A549 (cell line): ENCODE measurements around the gene GNPTG. TPM values are rescaled to one million over a fixed set of nuclear protein-coding genes. Genes with fewer than 3 reads are reported as not detected.

Source experiments
- ATAC-seq, 2 experiments: fragments of 200-7000 bp in 1 of 2; fragments of >200 bp in 1 of 2; cut with Nextera tagmentation in 1 of 2; cut with Tn5 transposase in 1 of 2; 3 replicates each; pipeline versions ENCODE4 v1.8.0 to v1.9.1; 2018 to 2020; ENCODE audit warnings: mild to moderate bottlenecking in 1 of 2, moderate library complexity in 1 of 2
- CTCF ChIA-PET: fragments of 300-600 bp; sonication (Branson Sonifier 250); formaldehyde crosslinking; extraction: SDS; loops from one replicate; lab custom pipeline; 2021; ENCODE audit warnings: antibody characterized with exemption, inconsistent platforms; lab: Yijun Ruan, JAX
- POLR2A ChIA-PET: fragments of 350-600 bp; formaldehyde crosslinking; extraction: SDS; loops from one replicate; lab custom pipeline; 2021; ENCODE audit warnings: antibody characterized with exemption, inconsistent platforms; lab: Yijun Ruan, JAX
- DNase-seq, 2 experiments: peaks; one replicate each; pipeline versions ENCODE4 v3.0.0 to v3.0.0-alpha.2; 2011 to 2016; ENCODE audit warnings: low read depth in 1 of 2, low spot score in 1 of 2
- FAIRE-seq: peaks from 2 replicates; lab custom pipeline; 2011; peaks lifted over from hg19 to GRCh38; lab: Jason Lieb, UNC
- H3K27ac ChIP-seq, 2 experiments: fragments of >200 bp; sonication (Bioruptor Twin); formaldehyde crosslinking; 3 replicates each; pipeline ENCODE4 v1.5.1; 2016 to 2017
- H3K4me1 ChIP-seq: fragments of >200 bp; sonication (Bioruptor Twin); formaldehyde crosslinking; 3 replicates; pipeline ENCODE4 v1.6.1; 2016
- H3K4me2 ChIP-seq: fragments of >200 bp; sonication (Bioruptor Twin); formaldehyde crosslinking; 3 replicates; pipeline ENCODE4 v1.6.1; 2016
- H3K4me3 ChIP-seq: fragments of >200 bp; sonication (Bioruptor Twin); formaldehyde crosslinking; 3 replicates; pipeline ENCODE4 v1.5.1; 2016
- H3K9me3 ChIP-seq: fragments of >200 bp; sonication (Bioruptor Twin); formaldehyde crosslinking; 3 replicates; pipeline ENCODE4 v1.6.1; 2016
- BHLHE40 ChIP-seq: IDR thresholded peaks from 2 replicates; pipeline ENCODE4 v1.6.1; 2012; ENCODE audit warnings: low read depth, low read length, inconsistent platforms
- CBX2 ChIP-seq: fragments of 200-600 bp; sonication (generic); IDR thresholded peaks from 2 replicates; pipeline ENCODE4 v1.6.1; 2016; ENCODE audit warnings: low read depth, mild to moderate bottlenecking, borderline replicate concordance
- CBX8 ChIP-seq: fragments of 200-600 bp; sonication (generic); IDR thresholded peaks from 2 replicates; pipeline ENCODE4 v1.6.1; 2016
- CHD2 ChIP-seq: fragments of 150-350 bp; IDR thresholded peaks from 2 replicates; pipeline ENCODE4 v1.6.1; 2014; ENCODE audit warnings: low read length; ENCODE audit not compliant: partially characterized antibody
- CHD4 ChIP-seq: fragments of 200-600 bp; sonication (generic); IDR thresholded peaks from 2 replicates; pipeline ENCODE4 v1.6.1; 2016; ENCODE audit warnings: antibody characterized with exemption, mild to moderate bottlenecking, borderline replicate concordance
- EHF ChIP-seq: fragments of 250-450 bp; sonication (Bioruptor Pico); IDR thresholded peaks from 2 replicates; pipeline ENCODE4 v1.5.0; 2020; ENCODE audit warnings: mild to moderate bottlenecking
- FOXS1 ChIP-seq: fragments of 250-450 bp; sonication (Bioruptor Pico); IDR thresholded peaks from 2 replicates; pipeline ENCODE4 v1.5.0; 2020; ENCODE audit warnings: mild to moderate bottlenecking, moderate library complexity
- GATA3 ChIP-seq: IDR thresholded peaks from 2 replicates; pipeline ENCODE4 v1.6.1; 2012; ENCODE audit warnings: borderline replicate concordance
- HDAC2 ChIP-seq: fragments of 200-600 bp; sonication (generic); IDR thresholded peaks from 2 replicates; pipeline ENCODE4 v1.6.1; 2016
- HOXA7 ChIP-seq: fragments of 250-450 bp; sonication (Bioruptor Pico); IDR thresholded peaks from 2 replicates; pipeline ENCODE4 v1.5.0; 2020; ENCODE audit warnings: mild to moderate bottlenecking, moderate library complexity
- HOXB13 ChIP-seq: fragments of 250-450 bp; sonication (Bioruptor Pico); IDR thresholded peaks from 2 replicates; pipeline ENCODE4 v1.5.0; 2020; ENCODE audit warnings: low read depth, mild to moderate bottlenecking, moderate library complexity
- KDM1A ChIP-seq: fragments of 200-600 bp; sonication (generic); IDR thresholded peaks from 2 replicates; pipeline ENCODE4 v1.6.1; 2016; ENCODE audit warnings: low read depth, mild to moderate bottlenecking
- MYC ChIP-seq: IDR thresholded peaks from 2 replicates; pipeline ENCODE4 v1.6.1; 2012; ENCODE audit warnings: mild to moderate bottlenecking, inconsistent platforms, low read length, improper control_type of control experiment, borderline replicate concordance
- NPAS2 ChIP-seq: fragments of 250-450 bp; sonication (Bioruptor Pico); IDR thresholded peaks from 2 replicates; pipeline ENCODE4 v1.8.0; 2022; ENCODE audit warnings: mild to moderate bottlenecking, moderate library complexity, borderline replicate concordance
- RARB ChIP-seq: fragments of 250-450 bp; sonication (Bioruptor Pico); IDR thresholded peaks from 2 replicates; pipeline ENCODE4 v1.8.0; 2021; ENCODE audit warnings: mild to moderate bottlenecking, moderate library complexity
- RCOR1 ChIP-seq: fragments of 150-350 bp; IDR thresholded peaks from 2 replicates; pipeline ENCODE4 v1.6.1; 2014; ENCODE audit warnings: antibody characterized with exemption, low read length, low read depth
- RFX5 ChIP-seq: fragments of 450-650 bp; IDR thresholded peaks from 2 replicates; pipeline ENCODE4 v1.7.1; 2014; ENCODE audit warnings: antibody characterized with exemption, mild to moderate bottlenecking, moderate library complexity
- RNF2 ChIP-seq: fragments of 200-600 bp; sonication (generic); IDR thresholded peaks from 2 replicates; pipeline ENCODE4 v1.6.1; 2016; ENCODE audit warnings: low read depth, mild to moderate bottlenecking, antibody characterized with exemption, moderate library complexity, borderline replicate concordance
- SREBF2 ChIP-seq: fragments of 450-650 bp; IDR thresholded peaks from 2 replicates; pipeline ENCODE4 v1.6.1; 2014; ENCODE audit warnings: mild to moderate bottlenecking, moderate library complexity
- TFCP2L1 ChIP-seq: fragments of 250-450 bp; sonication (Bioruptor Pico); IDR thresholded peaks from 2 replicates; pipeline ENCODE4 v1.5.0; 2021; ENCODE audit warnings: mild to moderate bottlenecking
- TP53 ChIP-seq: fragments of 250-450 bp; sonication (Bioruptor Pico); IDR thresholded peaks from 2 replicates; pipeline ENCODE4 v1.5.0; 2021; ENCODE audit warnings: mild to moderate bottlenecking, moderate library complexity
- ZC3H11A ChIP-seq: fragments of 450-650 bp; IDR thresholded peaks from 2 replicates; pipeline ENCODE4 v1.6.1; 2014; ENCODE audit warnings: antibody characterized with exemption, mild to moderate bottlenecking
- ZFP36 ChIP-seq: fragments of 450-650 bp; IDR thresholded peaks from 2 replicates; pipeline ENCODE4 v1.6.1; 2014; ENCODE audit warnings: borderline replicate concordance; ENCODE audit not compliant: partially characterized antibody
- WGBS: methylation state at CpG from one replicate; pipeline ENCODE4 v1.1.6; 2017; ENCODE audit errors: missing lambda C conversion rate; 5-methylcytosine and 5-hydroxymethylcytosine counted together
- polyA plus RNA-seq, 4 experiments: library from polyadenylated mRNA; depleted of rRNA in 3 of 4; stranded (reverse); fragments of >200 nt; fragmentation: RNase III in 1 of 4; extraction: RNeasy Plus Mini Kit Qiagen cat#74134 plus additional on column Dnase treatment in 1 of 4; gene quantifications; 2 replicates in 3 of 4; 3 replicates in 1 of 4; pipeline ENCODE4 v1.2.3, GENCODE V29; 2011 to 2017
- TF ChIP-seq, protein P1 (sequence below): fragments of 450-650 bp; IDR thresholded peaks from 2 replicates; pipeline ENCODE4 v1.6.1; 2014; ENCODE audit warnings: antibody characterized with exemption
- TF ChIP-seq, protein P2 (sequence below): fragments of 250-450 bp; sonication (Bioruptor Pico); IDR thresholded peaks from 2 replicates; pipeline ENCODE4 v1.5.0; 2020; ENCODE audit warnings: low read depth, mild to moderate bottlenecking, moderate library complexity
- TF ChIP-seq, protein P3 (sequence below): IDR thresholded peaks from 2 replicates; pipeline ENCODE4 v1.6.1; 2012; ENCODE audit warnings: low read depth, borderline replicate concordance
- TF ChIP-seq, protein P4 (sequence below): IDR thresholded peaks from 2 replicates; pipeline ENCODE4 v1.6.1; 2012
- TF ChIP-seq, protein P5 (sequence below): fragments of 200-600 bp; sonication (generic); IDR thresholded peaks from 2 replicates; pipeline ENCODE4 v1.6.1; 2016; ENCODE audit warnings: antibody characterized with exemption, mild to moderate bottlenecking, moderate library complexity
- TF ChIP-seq, protein P6 (sequence below): fragments of >200 bp; sonication (Bioruptor Twin); formaldehyde crosslinking; IDR thresholded peaks from 3 replicates; pipeline ENCODE4 v1.5.1; 2016

GNPTG gene
- polyA plus RNA-seq, 2 of the 4 experiments (the other 2 are of a cell fraction): 23.4 to 24.2 TPM

DNA sequence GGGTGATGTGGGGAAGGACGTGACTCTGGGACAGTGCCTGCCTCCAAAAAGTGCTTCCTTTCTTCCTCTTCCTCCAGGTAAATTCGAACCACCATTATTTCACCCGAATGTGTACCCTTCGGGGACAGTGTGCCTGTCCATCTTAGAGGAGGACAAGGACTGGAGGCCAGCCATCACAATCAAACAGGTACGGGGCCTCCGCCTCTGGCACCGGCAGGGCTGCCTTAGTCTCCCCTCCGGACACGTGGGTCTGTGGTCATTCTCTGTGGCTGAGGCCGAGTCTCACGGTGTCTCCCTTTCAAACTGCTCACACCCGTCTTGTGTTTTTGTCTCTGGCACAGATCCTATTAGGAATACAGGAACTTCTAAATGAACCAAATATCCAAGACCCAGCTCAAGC is 31.6 kb upstream of the GNPTG start:
- Histone ChIP-seq H3K4me1 (no peaks in the 10 kb centered on the region), H3K27ac (no peak overlapping the region), H3K4me3 (no peak overlapping the region), H3K9me3 (no peaks in the 10 kb centered on the region), H3K4me2 (no peak overlapping the region)
- POLR2A ChIA-PET: no interaction called here
- ATAC-seq: no peak
- DNase-seq: no peak
- CTCF ChIA-PET: interaction anchor here (0.9 to 1.1 kb wide), 2 partner anchors 18 to 20 kb away, joined by 3 read pairs; no protein-coding TSS in a partner anchor
- FAIRE-seq: no peak
- WGBS: 85% methylated on average over 11 of the region's 12 CpGs
- TF ChIP-seq TP53 (no peak), NPAS2 (CRISPR knock-in tag) (no peak), TFCP2L1 (no peak), ZFP36 (no peak), KDM1A (no peak), CHD2 (no peak), RFX5 (no peak), HOXA7 (no peak), MYC (no peak), RCOR1 (no peak)
- TF ChIP-seq, protein P1, sequence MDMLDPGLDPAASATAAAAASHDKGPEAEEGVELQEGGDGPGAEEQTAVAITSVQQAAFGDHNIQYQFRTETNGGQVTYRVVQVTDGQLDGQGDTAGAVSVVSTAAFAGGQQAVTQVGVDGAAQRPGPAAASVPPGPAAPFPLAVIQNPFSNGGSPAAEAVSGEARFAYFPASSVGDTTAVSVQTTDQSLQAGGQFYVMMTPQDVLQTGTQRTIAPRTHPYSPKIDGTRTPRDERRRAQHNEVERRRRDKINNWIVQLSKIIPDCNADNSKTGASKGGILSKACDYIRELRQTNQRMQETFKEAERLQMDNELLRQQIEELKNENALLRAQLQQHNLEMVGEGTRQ: no peak
- TF ChIP-seq, protein P2, sequence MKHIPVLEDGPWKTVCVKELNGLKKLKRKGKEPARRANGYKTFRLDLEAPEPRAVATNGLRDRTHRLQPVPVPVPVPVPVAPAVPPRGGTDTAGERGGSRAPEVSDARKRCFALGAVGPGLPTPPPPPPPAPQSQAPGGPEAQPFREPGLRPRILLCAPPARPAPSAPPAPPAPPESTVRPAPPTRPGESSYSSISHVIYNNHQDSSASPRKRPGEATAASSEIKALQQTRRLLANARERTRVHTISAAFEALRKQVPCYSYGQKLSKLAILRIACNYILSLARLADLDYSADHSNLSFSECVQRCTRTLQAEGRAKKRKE (CRISPR knock-in tag): no peak
- TF ChIP-seq, protein P3, sequence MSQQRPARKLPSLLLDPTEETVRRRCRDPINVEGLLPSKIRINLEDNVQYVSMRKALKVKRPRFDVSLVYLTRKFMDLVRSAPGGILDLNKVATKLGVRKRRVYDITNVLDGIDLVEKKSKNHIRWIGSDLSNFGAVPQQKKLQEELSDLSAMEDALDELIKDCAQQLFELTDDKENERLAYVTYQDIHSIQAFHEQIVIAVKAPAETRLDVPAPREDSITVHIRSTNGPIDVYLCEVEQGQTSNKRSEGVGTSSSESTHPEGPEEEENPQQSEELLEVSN: no peak

DNA sequence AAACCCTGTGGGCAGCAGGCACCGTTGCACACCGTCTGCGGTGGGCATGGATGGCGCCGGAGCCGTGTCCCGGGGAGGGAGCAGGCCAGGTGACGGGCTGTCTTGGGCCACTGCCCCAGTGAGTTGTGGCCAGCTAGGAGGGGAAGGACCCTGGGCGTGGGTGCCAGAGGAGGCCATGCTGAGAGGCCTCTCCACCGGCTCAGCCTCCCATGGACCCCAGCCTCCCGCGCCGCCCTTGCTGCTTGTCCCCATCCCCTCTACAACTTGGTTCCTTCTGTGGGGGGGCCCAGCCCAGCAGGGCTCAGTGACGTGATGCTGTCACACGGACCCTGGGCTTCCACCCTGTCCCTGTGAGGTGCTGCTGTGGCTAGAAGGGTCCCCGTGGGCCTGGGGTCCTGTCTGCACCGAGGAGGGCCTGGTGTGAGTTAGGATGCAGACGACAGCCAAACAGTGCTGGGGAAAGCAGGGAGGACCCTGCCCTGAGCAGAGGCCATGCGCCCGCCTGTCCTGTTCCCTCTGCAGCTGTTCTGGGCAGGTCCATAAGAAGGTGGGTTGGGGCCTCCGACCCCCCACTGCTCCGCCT is 31.0 kb upstream of the GNPTG start:
- Histone ChIP-seq H3K27ac (no peak overlapping the region), H3K4me2 (no peak overlapping the region), H3K4me3 (no peak overlapping the region), H3K4me1 (no peaks in the 10 kb centered on the region), H3K9me3 (no peaks in the 10 kb centered on the region)
- FAIRE-seq: no peak
- WGBS: 98% methylated on average over 17 of the region's 22 CpGs
- ChIA-PET POLR2A (no interaction called here), CTCF (interaction anchor here (1.1 kb wide), 1 partner anchor 17 kb away, joined by 3 read pairs; no protein-coding TSS in a partner anchor)
- DNase-seq: no peak
- no peak for ATAC-seq
- TF ChIP-seq RFX5: no peak
- TF ChIP-seq GATA3: no peak
- TF ChIP-seq, protein P3: no peak
- TF ChIP-seq HOXB13: no peak
- no peak for TF ChIP-seq CBX8
- TF ChIP-seq CBX2: no peak
- no peak for TF ChIP-seq RARB (CRISPR knock-in tag)
- TF ChIP-seq RNF2: no peak
- TF ChIP-seq, protein P2 (CRISPR knock-in tag): no peak
- TF ChIP-seq, protein P4, sequence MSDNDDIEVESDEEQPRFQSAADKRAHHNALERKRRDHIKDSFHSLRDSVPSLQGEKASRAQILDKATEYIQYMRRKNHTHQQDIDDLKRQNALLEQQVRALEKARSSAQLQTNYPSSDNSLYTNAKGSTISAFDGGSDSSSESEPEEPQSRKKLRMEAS: no peak
- TF ChIP-seq, protein P5, sequence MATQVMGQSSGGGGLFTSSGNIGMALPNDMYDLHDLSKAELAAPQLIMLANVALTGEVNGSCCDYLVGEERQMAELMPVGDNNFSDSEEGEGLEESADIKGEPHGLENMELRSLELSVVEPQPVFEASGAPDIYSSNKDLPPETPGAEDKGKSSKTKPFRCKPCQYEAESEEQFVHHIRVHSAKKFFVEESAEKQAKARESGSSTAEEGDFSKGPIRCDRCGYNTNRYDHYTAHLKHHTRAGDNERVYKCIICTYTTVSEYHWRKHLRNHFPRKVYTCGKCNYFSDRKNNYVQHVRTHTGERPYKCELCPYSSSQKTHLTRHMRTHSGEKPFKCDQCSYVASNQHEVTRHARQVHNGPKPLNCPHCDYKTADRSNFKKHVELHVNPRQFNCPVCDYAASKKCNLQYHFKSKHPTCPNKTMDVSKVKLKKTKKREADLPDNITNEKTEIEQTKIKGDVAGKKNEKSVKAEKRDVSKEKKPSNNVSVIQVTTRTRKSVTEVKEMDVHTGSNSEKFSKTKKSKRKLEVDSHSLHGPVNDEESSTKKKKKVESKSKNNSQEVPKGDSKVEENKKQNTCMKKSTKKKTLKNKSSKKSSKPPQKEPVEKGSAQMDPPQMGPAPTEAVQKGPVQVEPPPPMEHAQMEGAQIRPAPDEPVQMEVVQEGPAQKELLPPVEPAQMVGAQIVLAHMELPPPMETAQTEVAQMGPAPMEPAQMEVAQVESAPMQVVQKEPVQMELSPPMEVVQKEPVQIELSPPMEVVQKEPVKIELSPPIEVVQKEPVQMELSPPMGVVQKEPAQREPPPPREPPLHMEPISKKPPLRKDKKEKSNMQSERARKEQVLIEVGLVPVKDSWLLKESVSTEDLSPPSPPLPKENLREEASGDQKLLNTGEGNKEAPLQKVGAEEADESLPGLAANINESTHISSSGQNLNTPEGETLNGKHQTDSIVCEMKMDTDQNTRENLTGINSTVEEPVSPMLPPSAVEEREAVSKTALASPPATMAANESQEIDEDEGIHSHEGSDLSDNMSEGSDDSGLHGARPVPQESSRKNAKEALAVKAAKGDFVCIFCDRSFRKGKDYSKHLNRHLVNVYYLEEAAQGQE: no peak
- no peak for TF ChIP-seq EHF
- TF ChIP-seq TFCP2L1: no peak
- TF ChIP-seq SREBF2: no peak
- TF ChIP-seq, protein P6, sequence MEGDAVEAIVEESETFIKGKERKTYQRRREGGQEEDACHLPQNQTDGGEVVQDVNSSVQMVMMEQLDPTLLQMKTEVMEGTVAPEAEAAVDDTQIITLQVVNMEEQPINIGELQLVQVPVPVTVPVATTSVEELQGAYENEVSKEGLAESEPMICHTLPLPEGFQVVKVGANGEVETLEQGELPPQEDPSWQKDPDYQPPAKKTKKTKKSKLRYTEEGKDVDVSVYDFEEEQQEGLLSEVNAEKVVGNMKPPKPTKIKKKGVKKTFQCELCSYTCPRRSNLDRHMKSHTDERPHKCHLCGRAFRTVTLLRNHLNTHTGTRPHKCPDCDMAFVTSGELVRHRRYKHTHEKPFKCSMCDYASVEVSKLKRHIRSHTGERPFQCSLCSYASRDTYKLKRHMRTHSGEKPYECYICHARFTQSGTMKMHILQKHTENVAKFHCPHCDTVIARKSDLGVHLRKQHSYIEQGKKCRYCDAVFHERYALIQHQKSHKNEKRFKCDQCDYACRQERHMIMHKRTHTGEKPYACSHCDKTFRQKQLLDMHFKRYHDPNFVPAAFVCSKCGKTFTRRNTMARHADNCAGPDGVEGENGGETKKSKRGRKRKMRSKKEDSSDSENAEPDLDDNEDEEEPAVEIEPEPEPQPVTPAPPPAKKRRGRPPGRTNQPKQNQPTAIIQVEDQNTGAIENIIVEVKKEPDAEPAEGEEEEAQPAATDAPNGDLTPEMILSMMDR: no peak
- TF ChIP-seq FOXS1 (CRISPR knock-in tag): no peak
- TF ChIP-seq CHD4: no peak
- TF ChIP-seq BHLHE40: no peak
- no peak for TF ChIP-seq HDAC2
- no peak for TF ChIP-seq ZC3H11A
